ENCODE data around the gene FHL2. TPM values are rescaled to one million over a fixed set of nuclear protein-coding genes. Genes with fewer than 3 reads are reported as not detected.

FHL2 gene
- total and polyA plus RNA-seq, 2 of the 13 experiments (the other 11 are each of a cell fraction or from before 2014, with no cell fraction given) = 1.9 to 74.8 TPM

GRCh38 chr2:105398336-105399206 lies at the start of gene FHL2 (continued):
- TF ChIP-seq KDM2A (CRISPR knock-in tag; IDR thresholded peaks at IDR 0.05; ENCODE audit: borderline replicate concordance, low read depth) = peak; percentile 66
- TF ChIP-seq ZMYM4 (CRISPR knock-in tag; IDR thresholded peaks at IDR 0.05) = peak; percentile 75
- 0 out of 2 replicates have a peak, but pooled peaks have one; percentile 42 for TF ChIP-seq ZNF441 (CRISPR knock-in tag; IDR thresholded peaks at IDR 0.05; ENCODE audit: borderline replicate concordance)
- 0 out of 2 replicates have a peak, but pooled peaks have one; percentile 29 for TF ChIP-seq ZNF710 (CRISPR knock-in tag; IDR thresholded peaks at IDR 0.05; ENCODE audit: borderline replicate concordance)
- TF ChIP-seq, protein P1, sequence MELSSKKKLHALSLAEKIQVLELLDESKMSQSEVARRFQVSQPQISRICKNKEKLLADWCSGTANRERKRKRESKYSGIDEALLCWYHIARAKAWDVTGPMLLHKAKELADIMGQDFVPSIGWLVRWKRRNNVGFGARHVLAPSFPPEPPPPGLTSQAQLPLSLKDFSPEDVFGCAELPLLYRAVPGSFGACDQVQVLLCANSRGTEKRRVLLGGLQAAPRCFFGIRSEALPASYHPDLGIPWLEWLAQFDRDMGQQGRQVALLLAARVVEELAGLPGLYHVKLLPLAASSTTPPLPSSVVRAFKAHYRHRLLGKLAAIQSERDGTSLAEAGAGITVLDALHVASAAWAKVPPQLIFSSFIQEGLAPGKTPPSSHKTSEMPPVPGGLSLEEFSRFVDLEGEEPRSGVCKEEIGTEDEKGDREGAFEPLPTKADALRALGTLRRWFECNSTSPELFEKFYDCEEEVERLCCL (CRISPR knock-in tag; IDR thresholded peaks at IDR 0.05; ENCODE audit: borderline replicate concordance) = no peak
- TF ChIP-seq ZNF546 (CRISPR knock-in tag; conservative IDR thresholded peaks at IDR 0.05) = peak; percentile 73; the same call in 1 of the 2 replicates
- TF ChIP-seq ZBTB7A (CRISPR knock-in tag; IDR thresholded peaks at IDR 0.05) = 0 out of 2 replicates have a peak, but pooled peaks have one; percentile 41
- TF ChIP-seq FOXO1 (CRISPR knock-in tag; IDR thresholded peaks at IDR 0.05) = 0 out of 2 replicates have a peak, but pooled peaks have one; percentile 9
- TF ChIP-seq ZNF598 (CRISPR knock-in tag; IDR thresholded peaks at IDR 0.05; ENCODE audit: borderline replicate concordance) = 0 out of 2 replicates have a peak, but pooled peaks have one; percentile 19
- TF ChIP-seq HHEX (CRISPR knock-in tag; IDR thresholded peaks at IDR 0.05) = no peak
- peak; percentile 93 for TF ChIP-seq PRPF4 (IDR thresholded peaks at IDR 0.05; ENCODE audit: low read depth, low read length, poor library complexity, severe bottlenecking)
- TF ChIP-seq YEATS4 (CRISPR knock-in tag; IDR thresholded peaks at IDR 0.05; ENCODE audit: borderline replicate concordance) = peak; percentile 51
- TF ChIP-seq ZNF556 (CRISPR knock-in tag; IDR thresholded peaks at IDR 0.05; ENCODE audit: borderline replicate concordance) = 0 out of 2 replicates have a peak, but pooled peaks have one; percentile 20
- peak; percentile 79 for TF ChIP-seq ARNT2 (CRISPR knock-in tag; IDR thresholded peaks at IDR 0.05; ENCODE audit: low read depth)
- peak; percentile 54; the same call in 1 of the 2 replicates for TF ChIP-seq GABPB1 (CRISPR knock-in tag; IDR thresholded peaks at IDR 0.05)
- TF ChIP-seq ZNF574 (CRISPR knock-in tag; IDR thresholded peaks at IDR 0.05) = peak; percentile 70
- TF ChIP-seq, protein P2, sequence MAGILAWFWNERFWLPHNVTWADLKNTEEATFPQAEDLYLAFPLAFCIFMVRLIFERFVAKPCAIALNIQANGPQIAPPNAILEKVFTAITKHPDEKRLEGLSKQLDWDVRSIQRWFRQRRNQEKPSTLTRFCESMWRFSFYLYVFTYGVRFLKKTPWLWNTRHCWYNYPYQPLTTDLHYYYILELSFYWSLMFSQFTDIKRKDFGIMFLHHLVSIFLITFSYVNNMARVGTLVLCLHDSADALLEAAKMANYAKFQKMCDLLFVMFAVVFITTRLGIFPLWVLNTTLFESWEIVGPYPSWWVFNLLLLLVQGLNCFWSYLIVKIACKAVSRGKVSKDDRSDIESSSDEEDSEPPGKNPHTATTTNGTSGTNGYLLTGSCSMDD (CRISPR knock-in tag; IDR thresholded peaks at IDR 0.05) = no peak
- peak; percentile 42; the same call in 1 of the 2 replicates for TF ChIP-seq NRL (CRISPR knock-in tag; IDR thresholded peaks at IDR 0.05; ENCODE audit: borderline replicate concordance)
- no peak for TF ChIP-seq SOX6 (IDR thresholded peaks at IDR 0.05)
- no peak for TF ChIP-seq SOX6 (CRISPR knock-in tag; IDR thresholded peaks at IDR 0.05)
- peak; percentile 52 for TF ChIP-seq SP4 (CRISPR knock-in tag; IDR thresholded peaks at IDR 0.05)
- no peak for TF ChIP-seq KLF15 (CRISPR knock-in tag; IDR thresholded peaks at IDR 0.05; ENCODE audit: borderline replicate concordance)

Data from HepG2 (cell line).